Dermis blood vessel endothelial cell (primary cell): ENCODE data around the gene ANKDD1A. TPM values are rescaled to one million over a fixed set of nuclear protein-coding genes. Genes with fewer than 3 reads are reported as not detected.
A peak's percentile ranks its signal among the peaks of the same experiment; 100 is the strongest.

Experiments
- DNase-seq: peaks from one replicate; pipeline ENCODE4 v3.0.0; 2010
- total RNA-seq: library from RNA; depleted of rRNA; stranded (reverse); fragments of >200 nt; gene quantifications from 2 replicates; pipeline ENCODE4 v1.2.3, GENCODE V29; 2014

The ANKDD1A gene
- total RNA-seq, 1 donor from 2014 or later: 5.6 TPM

GRCh38 chr15:64925335-64926330 lies 13.9 kb downstream of the ANKDD1A start:
- no peak for DNase-seq

GRCh38 chr15:64926661-64927060 lies 15.0 kb downstream of the ANKDD1A start:
- DNase-seq: no peak

- DNase-seq: no peak
Measured at GRCh38 chr15:64928626-64929220, 17.0 kb downstream of the ANKDD1A start.

- DNase-seq: no peak
Measured at GRCh38 chr15:64930019-64930652, 18.4 kb downstream of the ANKDD1A start.

GRCh38 chr15:64930778-64931371 lies 19.2 kb downstream of the ANKDD1A start:
- DNase-seq: peak; percentile 55

- no peak for DNase-seq
Measured at GRCh38 chr15:64931381-64931780, 19.7 kb downstream of the ANKDD1A start.

GRCh38 chr15:64934023-64934422 lies 22.3 kb downstream of the ANKDD1A start:
- DNase-seq: no peak

GRCh38 chr15:64938192-64938591 lies 26.5 kb downstream of the ANKDD1A start:
- DNase-seq: peak; percentile 46

- DNase-seq: no peak
Measured at GRCh38 chr15:64942356-64942755, 30.7 kb downstream of the ANKDD1A start.

- DNase-seq: no peak
Measured at GRCh38 chr15:64943512-64944225, 32.0 kb downstream of the ANKDD1A start.

- no peak for DNase-seq
Measured at GRCh38 chr15:64944961-64945360, 33.3 kb downstream of the ANKDD1A start.

- DNase-seq: no peak
Measured at GRCh38 chr15:64947211-64947610, 35.5 kb downstream of the ANKDD1A start.

- no peak for DNase-seq
Measured at GRCh38 chr15:64948916-64949315, 37.2 kb downstream of the ANKDD1A start.

GRCh38 chr15:64949383-64950186 lies 37.9 kb downstream of the ANKDD1A start:
- DNase-seq: no peak

- DNase-seq: no peak
Measured at GRCh38 chr15:64950888-64951287, 39.2 kb downstream of the ANKDD1A start.

- DNase-seq: no peak
Measured at GRCh38 chr15:64951777-64952418, 40.2 kb downstream of the ANKDD1A start.

GRCh38 chr15:64954395-64954794 lies 42.7 kb downstream of the ANKDD1A start:
- no peak for DNase-seq

GRCh38 chr15:64959128-64959527 lies 47.4 kb downstream of the ANKDD1A start:
- DNase-seq: no peak

GRCh38 chr15:64960153-64960552 lies 48.5 kb downstream of the ANKDD1A start:
- no peak for DNase-seq

- no peak for DNase-seq
Measured at GRCh38 chr15:64961013-64961412, 49.3 kb downstream of the ANKDD1A start.

GRCh38 chr15:64969401-64969800 lies 57.7 kb downstream of the ANKDD1A start:
- no peak for DNase-seq
